ENCODE data around the gene PDCD1. TPM values are rescaled to one million over a fixed set of nuclear protein-coding genes. Genes with fewer than 3 reads are reported as not detected.

Gene PDCD1
- total and polyA plus RNA-seq, 2 of the 8 experiments (the other 6 are each of a cell fraction or from before 2014, with no cell fraction given), result 0.48 to 1.1 TPM

GRCh38 chr2:241811952-241812729, 46.6 kb downstream of the PDCD1 start:
- no peak overlapping the region for H2AFZ ChIP-seq (ENCODE audit: low read length)
- no peak overlapping the region for H2BK15ac ChIP-seq (ENCODE audit: low read length)
- H3K14ac ChIP-seq (ENCODE audit: insufficient read length), result no peak overlapping the region
- no peaks in the 10 kb centered on the region for H3K36me3 ChIP-seq (ENCODE audit: control insufficient read depth in 2 of 4, insufficient read depth in 4 of 4, low read length in 3 of 4)
- WGBS, 2 experiments (ENCODE audit: extremely low coverage in 1 of 2, insufficient coverage in 1 of 2, insufficient read length in 1 of 2, insufficient replicate concordance in 2 of 2, low coverage in 1 of 2, low lambda C conversion rate in 2 of 2, missing lambda C conversion rate in 1 of 2), result 83% methylated on average over 15 of the region's 20 CpGs; no CpG with 5 or more reads in 1 of the 2 experiments
- CTCF ChIA-PET (ENCODE audit: partially characterized antibody), result interaction anchor here (0.6 to 1.8 kb wide), 4 partner anchors 15 to 66 kb away, joined by 3 to 6 read pairs (median 3); no protein-coding TSS in a partner anchor
- H2BK120ac ChIP-seq (replicated peaks; ENCODE audit: low read depth, low read length), result no peak overlapping the region
- H3K4me1 ChIP-seq (replicated peaks in 1 of 4; ENCODE audit: control insufficient read depth in 3 of 4, insufficient read depth in 4 of 4, low read length in 3 of 4), result peaks cover 0 to 9% (median 4%) of the 10 kb centered on the region in 4 experiments; a peak in 5 of 7 replicates
- no peak overlapping the region for H3K4me2 ChIP-seq (ENCODE audit: insufficient read depth in 1 of 2, low read depth in 2 of 2, low read length in 2 of 2)
- H2BK12ac ChIP-seq (ENCODE audit: low read depth, low read length), result no peak overlapping the region
- H3K79me2 ChIP-seq (ENCODE audit: control insufficient read depth in 1 of 2, insufficient read depth in 2 of 2, low read length in 2 of 2), result no peaks in the 10 kb centered on the region
- no peaks in the 10 kb centered on the region for H4K20me1 ChIP-seq (replicated peaks in 1 of 2; ENCODE audit: control insufficient read depth in 1 of 2, insufficient read depth in 2 of 2, low read length in 2 of 2)
- H2BK5ac ChIP-seq (ENCODE audit: low read depth, low read length), result no peak overlapping the region
- H2AK5ac ChIP-seq (ENCODE audit: low read depth, low read length), result no peak overlapping the region
- H4K8ac ChIP-seq (ENCODE audit: extremely low read depth, insufficient read depth, low read length), result no peak overlapping the region; the same call in 1 of the 2 replicates
- H3K56ac ChIP-seq (replicated peaks; ENCODE audit: insufficient read length, low read depth, low read length), result no peak overlapping the region
- H3K9me3 ChIP-seq (ENCODE audit: insufficient read depth in 2 of 2, low read depth in 1 of 2, low read length in 1 of 2), result no peaks in the 10 kb centered on the region
- H3K27me3 ChIP-seq (replicated peaks in 1 of 4; ENCODE audit: control insufficient read depth in 3 of 4, extremely low read depth in 1 of 4, insufficient read depth in 3 of 4, low read length in 3 of 4), result no peaks in the 10 kb centered on the region; a peak in 3 of 7 replicates
- H3K23ac ChIP-seq (ENCODE audit: insufficient read length), result no peak overlapping the region
- H3K4me3 ChIP-seq (ENCODE audit: extremely low read depth in 1 of 4, insufficient read depth in 2 of 4, low read depth in 3 of 4, low read length in 4 of 4), result no peak overlapping the region
- no peak overlapping the region for H3K27ac ChIP-seq (ENCODE audit: low read depth, low read length)
- no peak overlapping the region for H3K18ac ChIP-seq (ENCODE audit: extremely low read depth, low read length)
- no peak overlapping the region for H3K4ac ChIP-seq (replicated peaks; ENCODE audit: insufficient read length, low read depth, low read length)
- H3K23me2 ChIP-seq (ENCODE audit: low read depth, low read length), result no peaks in the 10 kb centered on the region
- no peak overlapping the region for H3K9ac ChIP-seq (replicated peaks in 1 of 4; ENCODE audit: extremely low read depth in 1 of 4, low read depth in 3 of 4, low read length in 3 of 4)
- no peaks in the 10 kb centered on the region for H3K79me1 ChIP-seq (ENCODE audit: low read depth, low read length)
- no peak overlapping the region for H2BK20ac ChIP-seq (ENCODE audit: low read length)
- DNase-seq (ENCODE audit: low read depth in 1 of 2, low spot score in 2 of 2), result no peak
- FAIRE-seq, result no peak
- peak overlapping the region; percentile 54 for H4K91ac ChIP-seq (replicated peaks; ENCODE audit: insufficient read length, low read length)
- H4K5ac ChIP-seq (ENCODE audit: insufficient read length, low read depth, low read length), result no peak overlapping the region
- POLR2A ChIA-PET (ENCODE audit: partially characterized antibody), result interaction anchor here (1.2 to 3.0 kb wide), 2 partner anchors 7 to 110 kb away, joined by 3 to 11 read pairs; partner anchors contain the start of gene ING5
- TF ChIP-seq USF2 (IDR thresholded peaks at IDR 0.05; ENCODE audit: low read length) (no peak), TAF1 (IDR thresholded peaks at IDR 0.05; ENCODE audit: low read depth, low read length) (no peak), MAFK (IDR thresholded peaks at IDR 0.05; ENCODE audit: low read depth, low read length) (no peak), KDM5A (IDR thresholded peaks at IDR 0.05; ENCODE audit: low read length) (no peak), RXRA (IDR thresholded peaks at IDR 0.05; ENCODE audit: insufficient read depth, low read depth, low read length) (no peak), POU5F1 (IDR thresholded peaks at IDR 0.05; ENCODE audit: low read depth, low read length) (no peak), GTF2F1 (IDR thresholded peaks at IDR 0.05; ENCODE audit: borderline replicate concordance, low read depth, low read length) (no peak), ATF3 (IDR thresholded peaks at IDR 0.05; ENCODE audit: insufficient read depth, low read depth, low read length) (no peak), SP4 (IDR thresholded peaks at IDR 0.05; ENCODE audit: low read length) (no peak), NANOG (IDR thresholded peaks at IDR 0.05; ENCODE audit: insufficient read depth, low read depth, low read length, poor library complexity, severe bottlenecking) (no peak), EZH2 (IDR thresholded peaks at IDR 0.05; ENCODE audit: low read depth, low read length, severe bottlenecking) (no peak)

Measured in H1 (cell line).